NB4 (cell line): ENCODE data around the gene S100A14.

ENCODE experiments used
- CTCF ChIP-seq: IDR thresholded peaks from one replicate; pipeline ENCODE4 v1.5.1; 2012; ENCODE audit warnings: low read depth, low read length
- MAX ChIP-seq: IDR thresholded peaks from 2 replicates; pipeline ENCODE4 v1.6.1; 2011; ENCODE audit warnings: low read depth, low read length
- MYC ChIP-seq: IDR thresholded peaks from 2 replicates; pipeline ENCODE4 v1.6.1; 2011; ENCODE audit warnings: low read depth, low read length
- POLR2A ChIP-seq: IDR thresholded peaks from 2 replicates; pipeline ENCODE4 v1.6.1; 2011; ENCODE audit warnings: mild to moderate bottlenecking; ENCODE audit not compliant: insufficient read length; ENCODE audit errors: extremely low read depth

GRCh38 chr1:153565529-153566374, 50.4 kb downstream of the S100A14 start, which contains the start of gene S100A2:
- no peak for TF ChIP-seq POLR2A
- no peak for TF ChIP-seq CTCF
- TF ChIP-seq MYC: no peak
- no peak for TF ChIP-seq MAX
